CD4-positive, alpha-beta T cell treated with Interleukin-17A for 4 hours (primary cell): Measurements from ENCODE around the gene RDM1.
A peak's percentile ranks its signal among the peaks of the same experiment; 100 is the strongest.
"Not testable (repeated sequence)": the region's sequence is repeated elsewhere in the genome, so short reads cannot be mapped to it uniquely, and the experiment has no call there.

Experiments
- DNase-seq: peaks from one replicate; pipeline ENCODE4 v3.0.0-alpha.2; 2020; ENCODE audit warnings: mixed read lengths

Gene RDM1

DNA sequence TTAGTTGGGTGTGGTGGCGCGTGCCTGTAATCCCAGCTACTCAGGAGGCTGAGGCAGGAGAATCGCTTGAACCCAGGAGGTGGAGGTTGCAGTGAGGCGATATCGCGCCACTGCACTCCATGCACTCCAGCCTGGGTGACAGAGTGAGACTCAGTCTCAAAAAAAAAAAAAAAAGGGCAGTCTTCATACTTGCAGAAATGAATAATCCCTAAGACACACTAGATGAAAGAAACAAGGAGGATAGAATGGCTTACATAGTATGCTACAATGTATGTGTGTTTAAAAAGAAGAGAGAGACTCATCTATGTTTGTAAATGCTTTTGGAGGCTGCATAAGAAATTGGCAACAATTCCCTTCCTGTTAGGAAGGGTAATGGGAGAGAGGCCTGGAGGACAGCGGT, 32.8 kb downstream of the RDM1 start:
- not testable (repeated sequence) for DNase-seq

DNA sequence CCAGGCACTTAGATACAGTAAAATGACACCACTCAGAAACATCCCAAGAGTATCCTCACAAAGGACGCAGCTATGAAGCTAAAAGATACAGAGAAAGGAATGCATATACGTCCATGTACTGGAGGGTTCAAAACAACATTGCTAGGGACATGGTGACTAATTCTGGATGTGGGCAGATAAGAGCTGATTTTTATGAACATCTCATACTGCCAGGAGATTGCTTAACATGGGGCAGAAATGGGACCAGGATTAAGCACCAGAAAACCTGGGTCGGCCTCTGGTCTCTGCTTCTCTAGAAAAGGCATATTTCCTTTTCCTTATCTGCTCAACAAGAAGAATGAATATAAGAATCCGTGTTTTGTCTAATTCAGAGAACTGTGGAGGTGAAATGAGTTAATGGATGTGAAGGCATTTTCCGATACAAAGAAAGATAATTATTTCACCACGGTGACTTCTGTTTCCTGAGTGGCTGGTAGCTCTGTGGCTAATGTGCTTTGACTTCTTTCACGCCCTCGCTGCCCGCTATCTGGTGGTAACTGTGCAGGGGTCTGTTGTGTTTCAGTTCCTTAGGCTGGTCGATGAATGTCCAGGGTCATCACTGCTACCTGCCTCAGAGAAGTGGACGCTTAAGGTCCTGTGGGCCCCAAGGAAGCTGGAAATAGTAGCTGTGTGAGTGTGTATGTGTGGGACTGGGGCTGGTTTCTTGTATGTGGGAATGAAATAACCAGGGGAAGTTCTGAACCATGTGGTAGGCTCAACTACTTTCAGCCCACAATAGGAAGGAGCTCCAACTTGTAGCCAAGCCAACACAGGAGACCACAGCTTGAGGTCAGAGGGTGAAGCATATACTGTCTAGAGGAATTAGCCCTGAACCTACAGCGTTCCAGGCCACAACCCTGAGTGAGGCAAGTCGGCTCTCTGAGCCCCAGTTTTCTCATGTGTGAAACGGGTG, 34.7 kb downstream of the RDM1 start:
- peak; percentile 39 for DNase-seq

DNA sequence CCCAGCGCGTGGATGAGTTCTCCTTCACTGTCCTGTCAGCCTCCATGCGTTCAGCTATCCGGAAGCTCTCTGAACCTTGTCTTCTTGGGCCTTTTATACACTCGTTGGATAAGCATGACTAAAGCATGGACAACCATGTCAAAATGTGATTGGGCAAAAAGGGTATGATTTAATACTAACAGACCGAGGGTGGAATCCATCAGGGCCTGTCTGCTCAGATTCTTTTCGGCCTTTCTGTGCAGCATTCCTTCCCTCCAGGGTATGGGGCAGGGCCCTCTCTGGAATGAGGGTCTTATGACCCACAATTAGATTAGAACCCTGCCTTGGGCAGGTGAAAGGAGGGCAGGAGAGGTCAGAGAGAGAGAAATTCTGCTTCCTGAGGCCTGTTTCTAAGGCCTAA, 36.4 kb downstream of the RDM1 start:
- DNase-seq: no peak

DNA sequence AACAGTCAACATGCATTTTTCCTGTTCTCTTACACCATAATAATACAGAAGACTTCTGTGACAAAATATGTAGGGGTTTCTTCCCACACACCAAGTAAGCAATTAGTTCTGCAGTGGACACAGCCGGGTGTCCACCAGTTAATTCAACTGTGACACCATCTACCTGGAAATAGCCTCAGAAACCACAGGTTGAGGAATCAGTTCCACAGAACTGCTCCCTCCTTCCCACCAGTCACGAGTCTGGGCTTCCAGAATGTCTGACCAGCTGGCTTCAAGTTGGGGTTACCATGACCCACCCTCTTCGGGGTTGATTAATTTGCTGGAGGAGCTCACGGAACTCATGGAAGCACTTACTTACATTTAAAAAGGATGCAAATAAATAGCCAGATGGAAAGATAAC, 36.8 kb downstream of the RDM1 start:
- DNase-seq: no peak

DNA sequence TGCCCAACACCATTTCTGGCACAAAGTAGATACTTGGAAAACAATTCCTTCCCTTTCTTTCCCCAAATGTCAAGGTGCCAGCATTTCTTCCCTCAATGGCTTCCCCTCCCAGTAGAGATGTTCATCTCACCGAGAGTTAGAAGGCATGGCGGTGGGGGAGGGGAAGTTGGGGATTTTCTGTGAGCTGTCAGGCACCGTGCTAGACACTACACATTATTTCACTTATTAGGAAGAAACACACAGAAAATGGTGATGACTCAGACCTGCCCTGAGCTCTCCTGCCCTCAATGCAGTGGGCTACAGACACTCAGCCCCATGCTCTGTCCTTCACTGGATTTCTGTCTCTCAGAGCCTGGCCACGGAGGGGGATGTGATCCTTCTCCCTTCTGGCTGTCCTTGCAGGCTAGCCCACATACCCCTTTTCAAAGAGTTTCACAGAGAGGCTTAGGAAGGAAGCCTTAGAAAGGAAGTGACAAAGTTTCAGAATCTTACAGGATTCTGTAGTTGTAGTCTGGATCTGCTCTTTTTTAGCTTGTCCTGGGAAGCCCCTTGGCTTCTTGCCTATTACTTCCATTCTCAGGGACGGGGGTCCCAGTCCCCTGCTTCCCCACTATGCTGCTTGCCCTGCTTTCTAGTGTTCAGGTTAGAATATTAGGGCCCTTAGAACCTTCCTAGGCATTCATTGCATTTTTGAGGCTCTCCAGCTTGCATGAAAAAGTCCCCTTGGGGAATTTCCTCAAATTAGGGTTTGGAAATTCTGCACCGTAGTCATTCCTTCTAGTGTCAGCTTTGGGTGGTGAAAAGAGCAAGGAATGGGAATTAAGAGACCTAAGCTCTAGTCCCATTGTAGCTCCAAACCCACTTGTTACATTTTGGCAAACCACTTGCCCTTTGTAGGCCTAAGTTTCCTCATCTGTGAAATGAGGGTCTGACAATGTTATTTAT, 38.2 kb downstream of the RDM1 start:
- peak; percentile 66 for DNase-seq

DNA sequence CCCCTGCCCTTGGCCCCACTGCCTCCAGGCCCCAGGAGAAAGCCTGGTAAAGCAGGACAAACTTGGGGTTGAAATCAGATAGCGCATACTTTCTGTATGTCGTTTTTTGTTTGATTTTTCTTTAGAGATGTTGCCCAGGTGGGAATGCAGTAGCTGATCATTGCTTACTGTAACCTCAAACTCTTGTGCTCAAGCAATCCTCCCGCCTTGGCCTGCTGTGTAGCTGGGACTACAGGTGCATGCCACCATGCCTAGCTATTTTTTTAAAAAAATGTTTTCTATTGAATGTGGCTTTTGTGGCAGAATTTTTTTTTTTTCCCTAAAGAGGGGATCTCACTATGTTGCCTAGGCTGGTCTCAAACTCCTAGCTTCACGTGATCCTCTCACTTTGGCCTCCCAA, 39.3 kb downstream of the RDM1 start:
- DNase-seq: no peak

DNA sequence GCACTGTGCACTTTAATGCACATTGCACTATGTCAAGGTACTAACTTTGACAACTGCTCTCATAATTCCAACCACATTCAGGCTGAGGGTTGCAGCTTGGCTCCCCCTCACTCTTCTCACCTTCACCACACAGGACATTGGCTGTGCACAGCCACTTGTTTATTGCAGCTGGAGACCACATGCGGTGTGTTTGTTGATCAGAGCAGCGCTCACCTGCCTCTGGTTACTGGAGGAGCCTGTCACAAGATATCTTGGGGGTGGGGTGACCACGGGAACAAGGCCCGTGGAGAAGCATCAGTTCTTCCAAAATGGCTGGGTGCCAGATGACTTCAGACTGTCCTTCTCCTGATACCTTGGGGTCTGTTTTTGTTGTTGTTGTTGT, 39.8 kb downstream of the RDM1 start:
- peak; percentile 64 for DNase-seq

DNA sequence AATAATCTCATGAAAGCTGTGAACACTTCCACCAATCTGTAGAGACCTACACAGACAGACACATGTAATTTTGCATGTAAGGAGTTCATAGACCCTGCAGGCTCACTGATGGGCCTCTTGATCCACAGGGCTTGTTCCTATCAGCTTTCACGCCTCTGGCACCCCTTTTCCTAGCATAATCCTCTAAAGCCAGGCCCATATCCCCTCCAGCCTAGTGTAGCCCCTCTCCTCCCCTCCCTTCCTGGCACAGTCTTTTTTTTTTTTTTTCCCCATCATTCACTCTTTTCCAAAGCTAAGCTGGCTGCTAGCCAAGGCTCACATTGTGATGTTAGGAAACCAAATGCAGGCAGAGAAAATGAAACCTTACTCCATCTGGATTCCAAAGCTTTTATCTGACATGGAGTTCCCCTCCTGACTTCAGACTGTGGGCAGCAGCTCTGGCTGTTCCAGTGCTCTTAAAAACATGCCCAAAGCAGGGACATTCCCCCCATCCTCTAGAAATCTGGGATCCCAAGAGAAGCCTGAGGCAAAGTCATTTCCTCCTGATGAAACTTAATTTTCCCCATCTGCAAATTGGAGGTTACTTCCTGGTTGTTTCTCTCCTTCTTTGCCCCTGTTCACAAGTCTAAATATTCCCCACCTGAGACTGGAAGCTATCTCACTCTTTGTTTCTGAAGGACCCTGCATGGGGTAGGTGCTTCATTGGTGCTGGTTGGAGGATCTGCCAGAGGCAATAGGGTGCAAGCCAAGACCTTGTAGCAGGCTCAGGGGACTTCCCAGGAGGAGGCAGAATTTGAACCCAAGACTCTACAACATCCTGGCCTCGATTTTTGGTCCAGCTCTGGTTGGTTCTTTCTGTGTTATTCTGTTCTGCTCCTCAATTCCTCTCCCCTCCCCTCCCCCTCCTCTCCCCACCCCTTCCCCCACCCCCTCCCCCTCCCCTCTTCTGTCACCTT, 40.5 kb downstream of the RDM1 start:
- DNase-seq: no peak

DNA sequence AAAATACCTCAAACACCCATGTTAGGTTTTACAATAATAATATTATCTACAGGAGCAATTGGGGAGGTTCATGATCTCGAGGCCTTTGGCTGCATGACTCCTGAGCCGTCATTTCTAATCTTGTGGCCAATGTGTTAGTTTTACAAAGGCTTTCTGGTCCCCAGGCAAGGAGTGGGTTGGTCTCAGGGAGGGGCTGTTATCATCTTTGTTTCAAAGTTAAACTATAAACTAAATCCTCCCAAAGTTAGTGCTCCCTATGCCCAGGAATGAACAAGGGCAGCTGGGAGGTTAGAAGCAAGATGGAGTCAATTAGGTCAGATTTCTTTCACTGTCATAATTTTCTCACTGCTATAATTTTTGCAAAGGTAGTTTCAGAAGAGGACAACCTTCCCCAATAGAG, 41.3 kb downstream of the RDM1 start:
- DNase-seq: peak; percentile 22

DNA sequence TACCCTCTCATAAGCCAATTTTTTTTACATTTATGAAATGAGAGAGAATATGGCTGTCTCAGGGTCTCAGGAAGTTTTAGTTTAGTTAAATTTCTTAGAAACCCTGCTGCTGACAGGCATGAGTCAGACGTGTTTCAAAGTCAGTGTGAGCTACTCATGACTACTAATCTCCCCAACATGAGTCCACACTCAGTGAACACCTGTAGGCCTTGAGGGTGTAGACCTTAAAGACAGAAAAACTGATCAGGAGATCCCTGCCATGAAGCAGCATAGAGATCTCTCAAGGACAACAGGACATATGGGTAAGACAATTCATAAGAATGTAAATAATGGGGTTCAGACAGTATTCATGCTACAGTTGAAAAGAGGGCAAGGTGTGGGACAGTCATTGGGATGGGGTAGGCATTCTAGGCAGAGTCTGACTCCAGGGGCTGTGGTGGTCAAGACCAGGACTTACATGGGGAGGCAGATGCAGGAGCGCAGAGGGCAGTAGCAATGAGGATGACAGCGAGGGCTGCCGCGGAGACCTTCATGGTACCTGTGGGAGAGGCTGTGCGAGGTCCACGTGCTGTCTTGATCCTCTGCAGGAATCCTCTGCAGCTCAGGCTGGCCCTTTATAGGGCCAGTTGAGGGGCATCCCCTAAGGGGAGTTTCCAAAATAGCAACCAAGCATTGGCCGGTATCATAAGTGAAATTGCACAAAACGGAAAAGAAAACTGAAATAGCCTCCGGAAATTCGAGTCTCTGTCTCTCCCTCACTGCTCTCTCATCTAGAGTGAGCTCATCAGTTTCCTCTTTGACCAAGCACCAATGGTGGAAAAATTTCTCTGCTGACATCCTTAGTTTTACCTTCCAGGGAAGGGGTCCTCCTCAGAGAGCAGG, 50.6 kb downstream of the RDM1 start, which contains the start of gene CCL5:
Gene CCL5, minus strand, starts transcription at position 588 of the 882 bp plus-strand sequence.
- peak; percentile 48 for DNase-seq

DNA sequence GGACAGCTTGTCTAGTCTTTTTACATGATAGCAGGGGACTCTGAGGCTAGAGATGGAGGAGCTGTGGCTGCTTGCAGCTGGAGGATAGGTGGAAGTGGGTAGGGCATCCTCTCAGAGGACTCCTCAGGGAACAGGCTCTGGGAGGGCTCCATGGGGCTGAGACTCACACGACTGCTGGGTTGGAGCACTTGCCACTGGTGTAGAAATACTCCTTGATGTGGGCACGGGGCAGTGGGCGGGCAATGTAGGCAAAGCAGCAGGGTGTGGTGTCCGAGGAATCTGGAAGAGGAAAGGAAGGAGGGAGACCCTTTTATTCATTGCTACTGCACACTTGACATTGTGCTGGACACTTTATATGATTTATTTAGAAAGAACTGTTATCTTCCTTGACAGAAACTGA, 52.2 kb downstream of the RDM1 start:
- peak; percentile 13 for DNase-seq

DNA sequence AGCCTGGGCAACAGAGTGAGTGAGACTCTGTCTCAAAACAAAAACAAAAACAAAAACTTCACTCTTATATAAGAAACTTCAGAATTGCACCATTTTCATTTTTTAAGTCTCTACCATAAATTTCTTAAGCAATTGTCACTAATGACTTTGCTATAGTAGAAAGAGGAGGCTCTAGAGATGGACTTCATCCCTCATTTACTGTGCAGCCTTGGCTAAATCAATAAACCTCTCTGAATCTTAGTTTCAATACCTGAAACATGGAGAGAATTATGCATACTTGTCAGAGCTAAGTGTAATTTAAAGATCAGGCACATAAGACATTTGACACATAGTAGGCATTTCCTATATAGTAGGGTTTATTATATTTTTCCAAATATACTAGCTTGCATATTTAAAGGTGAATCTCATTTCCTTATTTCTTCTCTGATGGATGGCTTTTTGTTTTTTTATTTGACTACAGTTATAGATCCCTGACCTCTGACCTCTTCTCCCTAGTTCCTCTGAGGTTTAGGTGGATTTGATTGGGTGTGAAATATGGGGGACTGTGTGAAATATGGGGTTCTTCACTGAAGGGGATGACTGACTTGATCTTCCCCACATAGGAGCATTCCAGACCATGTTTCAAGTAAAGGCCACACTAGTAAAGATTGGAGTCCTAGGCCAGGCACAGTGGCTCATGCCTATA, 53.1 kb downstream of the RDM1 start:
- DNase-seq: no peak

DNA sequence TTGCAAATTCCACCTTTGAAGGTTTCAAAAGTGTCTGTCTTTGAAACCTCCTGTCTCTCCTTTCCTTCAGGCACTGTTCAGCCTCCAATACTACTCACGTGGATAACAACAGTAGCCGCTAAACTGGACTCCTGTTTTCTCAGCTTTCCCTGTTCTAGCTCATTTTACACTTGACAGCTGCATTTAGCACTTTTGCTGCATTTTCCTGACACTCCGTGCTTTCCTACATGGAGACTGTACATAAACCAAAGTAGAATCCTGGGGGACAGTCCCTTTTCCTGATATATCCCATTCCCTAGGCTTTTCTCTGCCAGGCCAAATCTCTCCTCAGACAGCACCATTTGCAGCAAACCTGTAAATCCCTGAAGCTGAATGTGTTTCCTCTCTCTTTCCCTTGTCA, 54.0 kb downstream of the RDM1 start:
- DNase-seq: no peak

DNA sequence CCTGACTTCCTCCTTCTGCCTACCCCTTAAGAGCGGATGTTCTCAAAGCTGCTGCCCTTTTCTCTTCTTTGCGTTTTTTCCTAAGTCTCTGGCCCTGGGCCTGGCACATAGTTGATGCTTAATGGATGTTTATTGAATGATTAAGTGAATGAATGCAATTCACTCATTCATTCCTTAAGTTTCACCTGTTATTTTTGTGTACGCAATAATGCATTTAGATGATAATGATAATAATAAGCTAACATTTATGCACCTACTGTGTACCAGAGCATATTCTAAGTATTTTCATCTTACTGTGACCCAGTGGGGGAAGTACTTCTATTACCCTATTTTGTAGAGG, 54.8 kb downstream of the RDM1 start:
- no peak for DNase-seq

DNA sequence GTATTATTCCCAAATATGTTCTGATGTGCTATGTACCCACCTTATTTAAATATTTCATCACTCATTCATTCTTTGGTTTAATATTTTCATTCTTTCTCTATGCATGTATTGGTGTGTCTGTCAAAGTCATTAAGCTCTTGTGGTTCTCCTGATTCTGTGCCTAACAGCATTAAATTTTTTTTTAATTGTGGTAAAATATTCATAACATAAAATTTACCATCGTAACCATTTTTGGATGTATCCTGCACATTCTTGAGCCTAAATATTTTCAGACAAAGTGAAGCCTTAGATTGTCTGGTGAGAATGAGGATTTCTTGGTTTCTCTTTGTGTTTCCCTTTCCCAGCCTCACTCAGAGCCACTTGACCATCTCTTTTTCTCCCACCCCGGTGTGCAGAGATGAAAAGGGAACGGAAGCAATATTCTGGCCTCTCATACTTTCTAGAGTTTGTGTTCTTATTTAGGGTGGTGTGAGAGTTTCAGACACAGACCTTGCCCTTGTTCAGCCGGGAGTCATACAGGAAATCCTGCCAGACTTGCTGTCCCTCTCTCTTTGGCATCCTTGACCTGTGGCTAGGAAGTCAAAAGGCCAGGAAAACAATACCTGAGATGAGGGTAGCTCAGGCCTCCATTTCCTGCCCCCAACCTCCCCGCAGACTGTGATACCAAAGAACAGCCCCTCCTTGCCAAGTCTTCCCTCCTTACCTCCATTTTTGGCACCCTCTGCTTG, 55.3 kb downstream of the RDM1 start:
- DNase-seq: peak; percentile 28

DNA sequence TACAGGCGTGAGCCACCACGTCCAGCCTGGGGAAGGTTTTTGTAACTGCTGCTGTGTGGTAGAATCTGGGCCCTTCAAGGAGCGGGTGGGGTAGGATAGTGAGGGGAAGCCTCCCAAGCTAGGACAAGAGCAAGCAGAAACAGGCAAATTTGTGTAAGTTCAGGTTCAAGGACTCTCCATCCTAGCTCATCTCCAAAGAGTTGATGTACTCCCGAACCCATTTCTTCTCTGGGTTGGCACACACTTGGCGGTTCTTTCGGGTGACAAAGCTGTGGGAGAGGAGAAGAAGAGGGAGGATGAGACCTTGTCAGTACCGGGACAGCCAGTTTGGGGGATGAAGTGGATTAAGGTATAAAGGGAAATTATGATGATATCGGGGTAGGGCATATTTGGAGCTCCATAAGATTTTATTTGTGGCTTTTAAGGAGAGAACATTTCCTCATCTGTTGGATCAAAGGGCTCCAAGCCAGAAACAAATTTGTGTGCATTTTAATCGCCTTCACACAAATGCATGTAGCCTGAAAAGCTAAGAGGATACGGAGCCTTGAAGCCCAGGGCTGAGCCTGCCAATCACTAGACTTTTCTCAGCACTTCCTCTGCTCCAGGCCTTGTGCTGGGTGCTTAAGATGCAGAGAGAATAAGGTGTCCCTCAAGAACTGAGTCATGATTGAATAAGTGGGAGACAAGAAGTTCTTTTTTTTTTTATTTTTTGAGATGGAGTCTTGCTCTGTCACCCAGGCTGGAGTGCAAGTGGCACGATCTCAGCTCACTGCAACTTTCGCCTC, 58.2 kb downstream of the RDM1 start:
- DNase-seq: no peak

DNA sequence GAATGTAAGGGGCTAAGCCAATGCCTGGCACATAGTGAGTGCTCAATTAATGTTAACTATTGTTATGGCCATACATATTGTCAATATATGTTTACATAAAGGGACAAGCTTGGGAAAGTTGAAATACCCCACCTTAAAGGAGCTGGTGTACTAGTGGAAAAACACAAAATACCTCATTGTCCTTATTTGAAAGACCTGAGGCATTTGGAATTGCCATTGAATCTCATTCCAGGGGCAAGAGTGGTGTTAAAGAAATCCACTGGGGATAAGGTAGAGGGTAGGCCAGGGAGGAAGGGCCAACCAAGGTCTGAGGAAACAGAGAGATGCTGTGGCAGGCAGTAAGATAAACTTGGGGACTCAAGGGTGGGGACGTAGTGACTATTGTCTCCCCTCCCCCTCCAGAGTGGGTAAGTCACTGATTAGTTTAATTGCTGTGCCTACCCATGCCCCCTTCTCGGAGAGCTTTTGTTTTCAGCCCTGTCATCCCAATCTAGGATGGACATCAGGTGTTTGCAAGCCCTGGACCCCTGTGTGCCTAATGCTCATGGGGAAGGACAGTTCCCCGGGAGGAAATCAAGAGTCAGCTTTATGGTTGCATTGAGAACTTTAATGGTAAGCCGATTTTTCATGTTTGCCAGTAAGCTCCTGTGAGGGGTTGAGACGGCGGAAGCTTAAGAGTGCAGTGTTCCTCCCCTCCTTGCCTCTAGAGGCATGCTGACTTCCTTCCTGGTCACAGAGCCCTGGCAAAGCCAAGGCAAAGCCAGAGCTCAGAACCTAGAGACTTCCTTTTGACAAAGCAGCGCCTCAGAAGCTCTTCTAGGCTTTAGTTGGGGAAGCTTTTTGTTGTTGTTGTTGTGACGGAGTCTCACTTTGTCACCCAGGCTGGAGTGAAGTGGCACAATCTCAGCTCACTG, 59.4 kb downstream of the RDM1 start:
- peak; percentile 51 for DNase-seq

DNA sequence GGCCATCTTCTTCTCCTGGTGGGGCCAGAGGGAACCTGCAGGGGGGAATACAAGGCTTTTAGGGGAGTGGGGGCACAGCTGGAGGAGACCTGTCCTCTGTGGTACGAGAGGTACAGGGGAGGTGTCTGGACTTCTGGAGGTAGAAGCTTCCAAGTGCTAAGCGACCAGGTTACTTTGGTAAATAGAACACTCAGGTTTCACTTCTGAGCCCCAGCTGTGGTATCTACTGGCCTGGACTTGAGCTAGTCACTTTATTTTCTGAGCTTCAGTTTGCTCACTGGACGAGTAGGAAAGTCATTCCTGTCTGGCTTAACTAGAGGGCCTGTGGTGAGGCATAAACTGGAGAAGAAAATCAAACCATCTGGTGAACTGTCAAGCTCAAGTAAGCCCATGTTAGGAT, 61.8 kb downstream of the RDM1 start, which contains the start of gene HEATR9:
Gene HEATR9, minus strand, starts transcription at position 155 of the 400 bp plus-strand sequence. Its CDS starts 149 bp downstream, at position 6.
- no peak for DNase-seq
